Calu3 (cell line): ENCODE results near the gene DCAKD. TPM values are rescaled to one million over a fixed set of nuclear protein-coding genes. Genes with fewer than 3 reads are reported as not detected.

ENCODE experiments used
- BruUV-seq: library from RNA; stranded (reverse); fragments of 400-500 nt; replicated peaks from 2 replicates; lab custom pipeline; 2021; lab: Mats Ljungman, UMichigan
- CTCF ChIA-PET: fragments of 300-600 bp; sonication (Branson Sonifier 250); formaldehyde crosslinking; loops from one replicate; lab custom pipeline; 2022; ENCODE audit warnings: antibody characterized with exemption; lab: Charles Lee
- DNase-seq: peaks from one replicate; pipeline ENCODE4 v3.0.0; 2022
- H3K27ac Mint-ChIP-seq: one replicate; pipeline ENCODE4 v1.8.0; 2022; ENCODE audit warnings: mixed read lengths; ENCODE audit not compliant: unreplicated experiment
- H3K27me3 Mint-ChIP-seq: one replicate; pipeline ENCODE4 v1.8.0; 2022; ENCODE audit warnings: mixed read lengths; ENCODE audit not compliant: unreplicated experiment
- H3K36me3 Mint-ChIP-seq: one replicate; pipeline ENCODE4 v1.8.0; 2022; ENCODE audit warnings: mild to moderate bottlenecking, moderate library complexity, mixed read lengths; ENCODE audit not compliant: insufficient read depth, unreplicated experiment
- H3K4me1 Mint-ChIP-seq: one replicate; pipeline ENCODE4 v1.8.0; 2022; ENCODE audit warnings: mild to moderate bottlenecking, low read depth, mixed read lengths; ENCODE audit not compliant: unreplicated experiment
- H3K4me3 Mint-ChIP-seq: one replicate; pipeline ENCODE4 v1.8.0; 2022; ENCODE audit warnings: mild to moderate bottlenecking, low read depth, moderate library complexity, mixed read lengths; ENCODE audit not compliant: unreplicated experiment
- H3K9me3 Mint-ChIP-seq: one replicate; pipeline ENCODE4 v1.8.0; 2022; ENCODE audit warnings: low read depth, mixed read lengths; ENCODE audit not compliant: unreplicated experiment
- CTCF ChIP-seq: fragments of 200-600 bp; IDR thresholded peaks from one replicate; pipeline ENCODE4 v1.8.0; 2022; ENCODE audit warnings: antibody characterized with exemption; ENCODE audit not compliant: unreplicated experiment
- intact Hi-C: fragments of 100-400 bp; cut with micrococcal nuclease; formaldehyde crosslinking; loops from one replicate; pipeline ENCODE4 v1.10.0; 2022; ENCODE audit not compliant: unreplicated experiment
- total RNA-seq: library from RNA; stranded (reverse); gene quantifications from 2 replicates; pipeline ENCODE4 v1.2.3, GENCODE V29; 2022

The DCAKD gene
- total RNA-seq, 1 experiment from 2014 or later, result 20.5 TPM

GRCh38 chr17:44996304-44996703 is 55.1 kb downstream of the DCAKD start:
- H3K27ac Mint-ChIP-seq, result no peak overlapping the region
- H3K27me3 Mint-ChIP-seq, result peaks cover 69% of the 10 kb centered on the region
- CTCF ChIA-PET, result interaction anchor here (1.1 kb wide), 1 partner anchor 14 kb away, joined by 3 read pairs; no protein-coding TSS in a partner anchor
- H3K4me1 Mint-ChIP-seq, result peaks cover 8% of the 10 kb centered on the region
- BruUV-seq, result no TSS peak
- no peak for DNase-seq
- intact Hi-C loops, result no loop called here
- H3K36me3 Mint-ChIP-seq, result no peaks in the 10 kb centered on the region
- H3K9me3 Mint-ChIP-seq, result peaks cover 2% of the 10 kb centered on the region
- no peak overlapping the region for H3K4me3 Mint-ChIP-seq
- no peak for TF ChIP-seq CTCF

GRCh38 chr17:44995436-44996001 is 55.9 kb downstream of the DCAKD start:
- no TSS peak for BruUV-seq
- Mint-ChIP-seq H3K4me1 (peaks cover 8% of the 10 kb centered on the region), H3K9me3 (peaks cover 2% of the 10 kb centered on the region), H3K27me3 (peaks cover 69% of the 10 kb centered on the region), H3K4me3 (no peak overlapping the region), H3K36me3 (no peaks in the 10 kb centered on the region), H3K27ac (no peak overlapping the region)
- CTCF ChIA-PET, result interaction anchor here (1.1 to 1.3 kb wide), 2 partner anchors 13 to 24 kb away, joined by 3 to 7 read pairs; no protein-coding TSS in a partner anchor
- no peak for TF ChIP-seq CTCF
- DNase-seq, result no peak
- intact Hi-C loops, result no loop called here

GRCh38 chr17:44992242-44992939 is 59.0 kb downstream of the DCAKD start:
- TF ChIP-seq CTCF, result no peak
- H3K36me3 Mint-ChIP-seq, result no peaks in the 10 kb centered on the region
- H3K27ac Mint-ChIP-seq, result no peak overlapping the region
- CTCF ChIA-PET, result interaction anchor here (0.5 to 2.8 kb wide), 6 partner anchors 10 to 422 kb away, joined by 3 to 12 read pairs (median 5); no protein-coding TSS in a partner anchor
- peaks cover 16% of the 10 kb centered on the region for H3K4me1 Mint-ChIP-seq
- intact Hi-C loops, result no loop called here
- no peak overlapping the region for H3K4me3 Mint-ChIP-seq
- DNase-seq, result no peak
- peaks cover 81% of the 10 kb centered on the region for H3K27me3 Mint-ChIP-seq
- no peaks in the 10 kb centered on the region for H3K9me3 Mint-ChIP-seq
- BruUV-seq, result no TSS peak

GRCh38 chr17:44990994-44991393 is 60.4 kb downstream of the DCAKD start:
- BruUV-seq, result no TSS peak

More at GRCh38 chr17:44990994-44991393, 60.4 kb downstream of the DCAKD start:
- intact Hi-C loops, result no loop called here
- DNase-seq, result peak; percentile 46
- Mint-ChIP-seq H3K36me3 (no peaks in the 10 kb centered on the region), H3K27me3 (peaks cover 81% of the 10 kb centered on the region), H3K4me3 (no peak overlapping the region), H3K4me1 (peaks cover 8% of the 10 kb centered on the region), H3K27ac (no peak overlapping the region), H3K9me3 (no peaks in the 10 kb centered on the region)
- no peak for TF ChIP-seq CTCF
- CTCF ChIA-PET, result interaction anchor here (0.9 to 2.8 kb wide), 9 partner anchors 9 to 71 kb away, joined by 3 to 12 read pairs (median 5); partner anchors contain the start of gene C1QL1
